Neural crest cell (in vitro differentiated cells): ENCODE results near the gene ADIPOR2. TPM values are rescaled to one million over a fixed set of nuclear protein-coding genes. Genes with fewer than 3 reads are reported as not detected.
A peak's percentile ranks its signal among the peaks of the same experiment; 100 is the strongest.

Experiments used
- DNase-seq: peaks from one replicate; pipeline ENCODE4 v3.0.0; 2021; ENCODE audit warnings: low read depth, mixed read lengths, low spot score
- H3K27ac Mint-ChIP-seq: one replicate; pipeline ENCODE4 v1.8.0; 2021; ENCODE audit warnings: mild to moderate bottlenecking, mixed read lengths; ENCODE audit not compliant: unreplicated experiment
- H3K27me3 Mint-ChIP-seq: 2 replicates; pipeline ENCODE4 v1.8.0; 2021; ENCODE audit warnings: low read depth, mild to moderate bottlenecking, mixed read lengths
- H3K36me3 Mint-ChIP-seq: 2 replicates; pipeline ENCODE4 v1.8.0; 2021; ENCODE audit warnings: low read depth, mild to moderate bottlenecking, mixed read lengths
- H3K4me1 Mint-ChIP-seq: 2 replicates; pipeline ENCODE4 v1.8.0; 2021; ENCODE audit warnings: mixed read lengths
- H3K4me3 Mint-ChIP-seq: one replicate; pipeline ENCODE4 v1.8.0; 2021; ENCODE audit warnings: mild to moderate bottlenecking, mixed read lengths
- H3K9me3 Mint-ChIP-seq: 2 replicates; pipeline ENCODE4 v1.8.0; 2021; ENCODE audit warnings: mixed read lengths
- total RNA-seq: library from RNA; stranded (reverse); gene quantifications from 2 replicates; pipeline ENCODE4 v1.2.1, GENCODE V29; 2021
- TF ChIP-seq, protein P1 (sequence below): fragments of 200-600 bp; sonication (generic); conservative IDR thresholded peaks from 2 replicates; pipeline ENCODE4 v1.5.0; 2021; ENCODE audit warnings: antibody characterized with exemption, mild to moderate bottlenecking

The ADIPOR2 gene
- total RNA-seq, 1 donor from 2014 or later = 59.4 TPM

DNA sequence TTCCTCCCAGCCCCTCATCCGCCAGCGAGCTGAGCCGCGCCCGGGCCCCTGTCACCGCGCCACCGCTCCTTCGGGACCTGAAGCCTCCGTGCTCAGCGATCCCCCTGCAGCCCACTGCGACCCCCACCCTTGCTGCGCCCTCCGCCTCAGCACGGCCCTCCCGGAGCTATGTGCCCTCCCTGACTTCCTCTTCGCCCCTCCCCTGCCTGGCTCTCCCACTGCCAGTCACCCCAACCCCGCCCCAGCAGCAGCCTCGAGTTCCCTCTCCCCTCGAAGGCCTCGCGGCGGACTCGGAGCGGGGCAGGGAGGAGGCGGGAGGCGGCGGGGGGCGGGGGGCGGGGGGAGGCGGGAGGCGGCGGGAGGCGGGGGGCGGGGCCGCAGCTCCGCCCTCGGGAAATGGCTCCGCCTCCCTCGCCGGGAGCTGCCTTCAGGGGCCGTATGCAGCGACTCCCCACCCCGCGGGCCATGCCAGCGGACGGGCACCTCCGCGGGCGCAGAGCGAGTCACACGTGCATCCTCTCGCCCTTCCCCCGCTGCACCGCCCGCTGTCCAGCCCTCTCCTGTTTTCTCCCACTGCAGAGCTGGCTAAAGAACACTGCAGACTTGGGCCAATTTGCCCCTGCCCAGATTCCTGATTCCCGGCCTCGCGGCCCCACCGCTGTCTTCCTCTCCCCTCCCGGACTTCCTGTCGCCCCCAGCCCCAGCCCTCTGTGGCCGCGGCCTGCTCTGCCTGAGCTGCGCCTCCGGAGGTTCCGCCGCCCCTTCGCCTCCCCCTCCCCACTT lies 29.1 kb upstream of the ADIPOR2 start:
- Mint-ChIP-seq H3K27ac (no peak overlapping the region), H3K9me3 (no peaks in the 10 kb centered on the region), H3K27me3 (peaks cover 30% of the 10 kb centered on the region), H3K4me3 (peak overlapping the region; percentile 86), H3K4me1 (peaks cover 21% of the 10 kb centered on the region), H3K36me3 (no peaks in the 10 kb centered on the region)
- peak; percentile 63 for DNase-seq
- TF ChIP-seq, protein P1, sequence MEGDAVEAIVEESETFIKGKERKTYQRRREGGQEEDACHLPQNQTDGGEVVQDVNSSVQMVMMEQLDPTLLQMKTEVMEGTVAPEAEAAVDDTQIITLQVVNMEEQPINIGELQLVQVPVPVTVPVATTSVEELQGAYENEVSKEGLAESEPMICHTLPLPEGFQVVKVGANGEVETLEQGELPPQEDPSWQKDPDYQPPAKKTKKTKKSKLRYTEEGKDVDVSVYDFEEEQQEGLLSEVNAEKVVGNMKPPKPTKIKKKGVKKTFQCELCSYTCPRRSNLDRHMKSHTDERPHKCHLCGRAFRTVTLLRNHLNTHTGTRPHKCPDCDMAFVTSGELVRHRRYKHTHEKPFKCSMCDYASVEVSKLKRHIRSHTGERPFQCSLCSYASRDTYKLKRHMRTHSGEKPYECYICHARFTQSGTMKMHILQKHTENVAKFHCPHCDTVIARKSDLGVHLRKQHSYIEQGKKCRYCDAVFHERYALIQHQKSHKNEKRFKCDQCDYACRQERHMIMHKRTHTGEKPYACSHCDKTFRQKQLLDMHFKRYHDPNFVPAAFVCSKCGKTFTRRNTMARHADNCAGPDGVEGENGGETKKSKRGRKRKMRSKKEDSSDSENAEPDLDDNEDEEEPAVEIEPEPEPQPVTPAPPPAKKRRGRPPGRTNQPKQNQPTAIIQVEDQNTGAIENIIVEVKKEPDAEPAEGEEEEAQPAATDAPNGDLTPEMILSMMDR = no peak

DNA sequence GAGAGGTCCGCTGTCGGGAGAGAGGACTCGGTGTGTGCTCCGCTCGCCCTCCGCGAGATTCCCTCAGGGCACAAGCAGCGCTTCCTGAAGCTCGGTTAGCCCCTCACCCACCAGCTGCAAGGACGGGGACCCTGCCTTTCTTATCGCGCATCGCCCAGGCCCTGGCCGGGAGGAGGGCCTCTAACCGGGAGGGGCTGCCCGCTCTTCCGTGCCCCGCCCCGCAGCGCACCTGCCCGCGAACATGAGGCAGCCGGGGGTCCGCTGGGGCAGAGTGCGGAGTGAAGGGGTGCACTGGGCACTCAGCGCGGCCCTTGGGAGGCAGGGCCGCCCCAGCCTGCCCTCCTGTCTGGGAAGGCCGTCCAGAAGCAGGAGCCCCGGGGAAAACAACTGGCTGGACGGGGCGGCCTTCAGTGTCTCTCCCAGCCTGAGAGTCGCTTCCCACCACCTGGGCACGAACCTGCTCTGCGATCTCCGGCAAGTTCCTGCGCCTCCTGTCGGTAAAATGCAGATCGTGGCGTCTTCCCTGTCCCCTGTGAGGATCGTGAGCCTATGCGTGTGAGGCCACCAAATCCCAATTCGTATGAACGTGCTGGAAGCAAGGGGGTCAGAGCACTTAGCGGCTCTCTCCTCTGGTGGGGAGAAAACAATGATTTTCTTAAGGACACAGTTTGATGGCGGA lies 28.0 kb upstream of the ADIPOR2 start:
- DNase-seq = peak; percentile 59
- Mint-ChIP-seq H3K36me3 (no peaks in the 10 kb centered on the region), H3K4me1 (peaks cover 29% of the 10 kb centered on the region), H3K27ac (no peak overlapping the region), H3K27me3 (peaks cover 33% of the 10 kb centered on the region), H3K4me3 (peak overlapping the region; percentile 78), H3K9me3 (no peaks in the 10 kb centered on the region)
- TF ChIP-seq, protein P1 = peak; percentile 80

DNA sequence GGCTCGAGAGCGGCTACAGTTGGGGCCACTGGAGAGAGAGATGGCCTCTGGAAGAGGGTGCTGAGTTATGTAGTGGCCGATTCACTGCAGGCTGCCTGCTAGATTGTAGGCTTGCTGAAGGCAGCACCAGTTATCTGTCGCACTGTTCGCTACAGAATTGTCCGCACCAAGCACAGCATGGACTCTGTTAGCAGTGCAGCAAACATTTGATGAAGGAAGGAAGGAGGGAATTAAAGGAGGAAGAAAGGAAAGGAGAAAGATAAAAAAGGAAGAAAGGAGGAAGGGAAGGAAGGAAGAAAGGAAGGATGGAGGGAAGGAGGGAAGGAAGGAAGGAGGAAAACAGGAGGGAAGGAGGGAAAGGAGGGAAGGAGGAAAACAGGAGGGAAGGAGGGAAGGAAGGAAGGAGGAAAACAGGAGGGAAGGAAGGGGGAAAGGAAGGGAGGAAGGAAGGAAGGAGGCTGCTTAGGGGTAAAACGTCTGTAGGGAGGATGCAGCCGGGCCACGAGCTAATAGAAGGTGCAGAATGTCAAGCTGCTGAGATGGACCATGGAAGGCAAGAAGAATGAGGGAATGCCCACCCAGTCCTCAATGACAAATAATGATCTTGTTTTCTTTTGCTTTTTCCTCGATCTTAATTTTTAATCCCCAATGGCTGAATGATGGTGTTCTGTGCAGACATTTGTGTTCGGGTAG lies 27.3 kb upstream of the ADIPOR2 start:
- Mint-ChIP-seq H3K27ac (no peak overlapping the region), H3K4me1 (peaks cover 30% of the 10 kb centered on the region), H3K36me3 (no peaks in the 10 kb centered on the region), H3K4me3 (peak overlapping the region; percentile 78), H3K27me3 (peaks cover 33% of the 10 kb centered on the region), H3K9me3 (no peaks in the 10 kb centered on the region)
- DNase-seq = no peak
- TF ChIP-seq, protein P1 = peak; percentile 14

DNA sequence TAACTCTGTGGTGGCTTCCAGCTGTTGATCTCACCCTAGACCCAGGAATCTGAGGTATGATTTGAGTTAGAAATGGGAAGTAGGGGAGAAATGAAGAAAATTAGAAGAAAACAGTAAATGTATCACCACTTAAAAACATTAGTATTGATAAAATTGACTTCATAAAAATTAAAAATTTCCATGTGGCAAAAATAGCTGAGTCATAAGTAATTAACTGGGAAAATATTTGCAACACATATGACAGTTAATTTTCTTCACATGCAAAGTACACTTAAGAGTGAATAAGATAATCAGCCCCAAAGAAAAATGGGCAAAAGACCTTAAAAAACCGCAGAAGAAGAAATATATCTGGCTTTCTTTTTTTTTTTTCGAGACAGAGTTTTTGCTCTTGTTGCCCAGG lies 25.5 kb upstream of the ADIPOR2 start:
- no peaks in the 10 kb centered on the region for H3K9me3 Mint-ChIP-seq
- TF ChIP-seq, protein P1 = no peak
- peak overlapping the region; percentile 69 for H3K4me3 Mint-ChIP-seq
- H3K27me3 Mint-ChIP-seq = peaks cover 27% of the 10 kb centered on the region
- no peaks in the 10 kb centered on the region for H3K36me3 Mint-ChIP-seq
- no peak for DNase-seq
- H3K27ac Mint-ChIP-seq = no peak overlapping the region
- H3K4me1 Mint-ChIP-seq = peaks cover 31% of the 10 kb centered on the region

DNA sequence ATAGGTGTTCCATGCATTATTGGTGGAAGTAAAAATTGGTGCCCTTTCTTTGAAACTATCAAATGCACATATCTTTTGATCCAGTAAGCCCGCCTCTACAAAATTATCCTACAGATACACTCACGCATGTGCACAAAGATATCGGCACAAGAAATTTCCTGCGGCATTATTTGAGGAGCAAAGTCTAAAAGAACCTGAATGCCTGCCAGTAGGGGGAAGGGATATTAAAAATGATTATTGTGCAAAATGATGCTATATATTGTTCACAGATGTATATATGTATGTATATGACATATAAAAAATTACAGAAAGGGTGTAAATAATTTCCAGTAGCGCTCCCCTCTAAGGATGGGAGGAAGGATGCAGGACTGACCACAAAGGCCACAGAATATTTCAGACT lies 24.7 kb upstream of the ADIPOR2 start:
- no peak overlapping the region for H3K4me3 Mint-ChIP-seq
- peaks cover 24% of the 10 kb centered on the region for H3K27me3 Mint-ChIP-seq
- no peaks in the 10 kb centered on the region for H3K9me3 Mint-ChIP-seq
- no peaks in the 10 kb centered on the region for H3K36me3 Mint-ChIP-seq
- H3K27ac Mint-ChIP-seq = no peak overlapping the region
- DNase-seq = no peak
- H3K4me1 Mint-ChIP-seq = peaks cover 27% of the 10 kb centered on the region
- TF ChIP-seq, protein P1 = peak; percentile 46
